ENCODE measurements around the gene HPGD. TPM values are rescaled to one million over a fixed set of nuclear protein-coding genes. Genes with fewer than 3 reads are reported as not detected.

Gene HPGD
- total RNA-seq, 2 donors from 2014 or later = 0.33 to 9.1 TPM

- TF ChIP-seq CTCF (IDR thresholded peaks at IDR 0.05) = no peak
- TF ChIP-seq POLR2A (IDR thresholded peaks at IDR 0.05) = no peak
- intact Hi-C loops (cut with DNase I) = no loop called here
- DNase-seq (no peak), ATAC-seq (no peak)
- Histone ChIP-seq H3K27ac (no peak overlapping the region), H3K27me3 (no peaks in the 10 kb centered on the region), H3K4me1 (peaks cover 7% of the 10 kb centered on the region), H3K9me3 (no peaks in the 10 kb centered on the region), H3K4me3 (no peak overlapping the region), H3K36me3 (replicated peaks in 1 of 2; ENCODE audit: insufficient read depth in 1 of 2, low read depth in 2 of 2) (no peaks in the 10 kb centered on the region)
- 77 to 80% methylated on average over 3 of the region's 3 CpGs for WGBS, 2 donors
Measured at GRCh38 chr4:174539571-174539970, 17.3 kb upstream of the HPGD start.

GRCh38 chr4:174538876-174539250 is 16.6 kb upstream of the HPGD start:
- no peaks in the 10 kb centered on the region for H3K27me3 ChIP-seq
- DNase-seq (peak in 1 of 4 donors; percentile 6), ATAC-seq (no peak)
- no peaks in the 10 kb centered on the region for H3K36me3 ChIP-seq (replicated peaks in 1 of 2; ENCODE audit: insufficient read depth in 1 of 2, low read depth in 2 of 2)
- WGBS, 2 donors = 90 to 95% methylated on average over 4 of the region's 4 CpGs
- intact Hi-C loops (cut with DNase I) = no loop called here
- no peaks in the 10 kb centered on the region for H3K9me3 ChIP-seq
- H3K4me3 ChIP-seq = no peak overlapping the region
- no peak overlapping the region for H3K27ac ChIP-seq
- peaks cover 7% of the 10 kb centered on the region for H3K4me1 ChIP-seq
- TF ChIP-seq POLR2A (IDR thresholded peaks at IDR 0.05) (no peak), CTCF (IDR thresholded peaks at IDR 0.05) (no peak)

GRCh38 chr4:174538123-174538875 is 16.0 kb upstream of the HPGD start:
- intact Hi-C loops (cut with DNase I) = no loop called here
- TF ChIP-seq CTCF (IDR thresholded peaks at IDR 0.05) = no peak
- no peak for TF ChIP-seq POLR2A (IDR thresholded peaks at IDR 0.05)
- Histone ChIP-seq H3K4me1 (peaks cover 7% of the 10 kb centered on the region), H3K27ac (no peak overlapping the region), H3K9me3 (no peaks in the 10 kb centered on the region), H3K4me3 (no peak overlapping the region), H3K36me3 (replicated peaks in 1 of 2; ENCODE audit: insufficient read depth in 1 of 2, low read depth in 2 of 2) (no peaks in the 10 kb centered on the region), H3K27me3 (no peaks in the 10 kb centered on the region)
- DNase-seq = no peak
- no peak for ATAC-seq
- WGBS, 2 donors = 76 to 77% methylated on average over 4 of the region's 4 CpGs

DNA sequence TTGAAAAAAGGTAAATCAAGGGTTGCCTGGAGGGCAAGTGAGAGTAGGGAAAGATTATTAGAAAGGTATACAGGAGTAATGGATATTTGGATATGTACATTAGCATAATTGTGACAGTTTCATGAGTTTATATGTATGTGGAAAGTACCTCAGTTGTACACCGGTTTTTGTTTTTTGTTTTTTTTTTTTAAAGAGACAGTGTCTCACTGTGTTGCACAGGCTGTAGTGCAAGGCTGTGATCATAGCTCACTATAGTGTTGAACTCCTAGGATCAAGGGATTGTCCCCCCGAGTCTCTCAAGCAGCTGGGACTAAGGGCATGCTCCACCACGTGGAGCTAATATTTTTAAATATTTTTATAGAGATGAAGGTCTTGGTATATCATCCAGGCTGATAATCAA is 15.3 kb upstream of the HPGD start:
- intact Hi-C loops (cut with DNase I) = no loop called here
- H3K9me3 ChIP-seq = no peaks in the 10 kb centered on the region
- 56 to 65% methylated on average over 3 of the region's 3 CpGs for WGBS, 2 donors

More for the DNA sequence above, 15.3 kb upstream of the HPGD start:
- Histone ChIP-seq H3K36me3 (replicated peaks in 1 of 2; ENCODE audit: insufficient read depth in 1 of 2, low read depth in 2 of 2) (no peaks in the 10 kb centered on the region), H3K27me3 (no peaks in the 10 kb centered on the region), H3K27ac (no peak overlapping the region), H3K4me3 (no peak overlapping the region), H3K4me1 (peaks cover 7% of the 10 kb centered on the region)
- TF ChIP-seq POLR2A (IDR thresholded peaks at IDR 0.05) (no peak), CTCF (IDR thresholded peaks at IDR 0.05) (no peak)
- DNase-seq (no peak), ATAC-seq (no peak)

All from body of pancreas (tissue), 4 donors.